Skeletal muscle satellite cell (primary cell): Measurements from ENCODE around the gene CD79A.
A peak's percentile ranks its signal among the peaks of the same experiment; 100 is the strongest.
"Not testable (repeated sequence)": the region's sequence is repeated elsewhere in the genome, so short reads cannot be mapped to it uniquely, and the experiment has no call there.

ENCODE experiments used
- H3K27me3 ChIP-seq: 2 replicates; pipeline ENCODE4 v1.7.0; 2013; ENCODE audit warnings: low read length; ENCODE audit not compliant: control insufficient read depth, insufficient read depth
- H3K36me3 ChIP-seq: 2 replicates; pipeline ENCODE4 v1.7.0; 2013; ENCODE audit warnings: mild to moderate bottlenecking, control low read depth, low read length; ENCODE audit not compliant: insufficient read depth
- H3K4me1 ChIP-seq: 2 replicates; pipeline ENCODE4 v1.7.0; 2013; ENCODE audit warnings: low read length; ENCODE audit not compliant: control insufficient read depth, insufficient read depth
- H3K4me2 ChIP-seq: 2 replicates; pipeline ENCODE4 v1.7.0; 2013; ENCODE audit warnings: mild to moderate bottlenecking, low read length
- H3K4me3 ChIP-seq: 2 replicates; pipeline ENCODE4 v1.7.0; 2013; ENCODE audit warnings: low read length
- H3K9ac ChIP-seq: 2 replicates; pipeline ENCODE4 v1.7.0; 2013; ENCODE audit warnings: mild to moderate bottlenecking, low read depth, low read length, moderate library complexity
- H3K9me3 ChIP-seq: replicated peaks from 2 replicates; pipeline ENCODE4 v1.7.0; 2013; ENCODE audit warnings: mild to moderate bottlenecking, control low read depth, low read length

CD79A gene

DNA sequence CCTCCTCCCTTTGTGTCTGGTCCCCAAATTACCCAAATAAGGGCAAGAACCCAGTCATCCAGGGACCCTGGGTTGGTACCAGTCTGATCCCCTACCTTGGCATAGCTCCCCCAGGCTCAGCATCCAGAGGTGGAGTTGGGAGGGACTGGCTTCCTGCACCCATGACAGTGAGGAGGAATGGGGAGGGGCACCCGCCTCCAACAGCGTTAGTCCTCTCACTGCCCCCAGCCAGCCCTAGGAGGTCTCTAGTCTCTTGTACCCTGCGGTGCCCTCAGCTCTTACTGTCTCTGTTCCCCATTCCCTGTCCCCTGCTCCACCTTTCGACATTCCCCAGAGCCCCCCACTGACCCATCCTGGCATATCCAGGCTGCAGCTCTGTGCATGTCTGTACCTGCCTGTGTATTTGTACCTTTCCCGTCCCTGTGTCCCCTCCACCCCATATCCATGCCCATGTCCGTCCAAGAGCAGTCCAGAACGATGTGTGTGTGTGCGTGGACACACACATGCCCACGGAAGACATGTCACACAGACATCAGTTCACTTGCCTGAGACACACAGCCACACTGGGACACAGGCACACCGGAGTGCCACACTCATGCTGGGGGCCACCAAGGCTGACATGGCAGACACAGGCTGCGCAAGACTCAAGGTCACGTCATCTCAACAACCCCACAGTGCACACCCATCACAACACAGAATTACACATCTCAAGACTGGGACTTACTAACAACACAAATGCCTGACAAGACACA is 33.3 kb downstream of the CD79A start:
- H3K9ac ChIP-seq = no peak overlapping the region
- H3K36me3 ChIP-seq = peaks cover 21% of the 10 kb centered on the region
- H3K4me2 ChIP-seq = no peak overlapping the region
- H3K4me3 ChIP-seq = no peak overlapping the region
- no peaks in the 10 kb centered on the region for H3K4me1 ChIP-seq
- no peaks in the 10 kb centered on the region for H3K9me3 ChIP-seq
- H3K27me3 ChIP-seq = peaks cover 41% of the 10 kb centered on the region

DNA sequence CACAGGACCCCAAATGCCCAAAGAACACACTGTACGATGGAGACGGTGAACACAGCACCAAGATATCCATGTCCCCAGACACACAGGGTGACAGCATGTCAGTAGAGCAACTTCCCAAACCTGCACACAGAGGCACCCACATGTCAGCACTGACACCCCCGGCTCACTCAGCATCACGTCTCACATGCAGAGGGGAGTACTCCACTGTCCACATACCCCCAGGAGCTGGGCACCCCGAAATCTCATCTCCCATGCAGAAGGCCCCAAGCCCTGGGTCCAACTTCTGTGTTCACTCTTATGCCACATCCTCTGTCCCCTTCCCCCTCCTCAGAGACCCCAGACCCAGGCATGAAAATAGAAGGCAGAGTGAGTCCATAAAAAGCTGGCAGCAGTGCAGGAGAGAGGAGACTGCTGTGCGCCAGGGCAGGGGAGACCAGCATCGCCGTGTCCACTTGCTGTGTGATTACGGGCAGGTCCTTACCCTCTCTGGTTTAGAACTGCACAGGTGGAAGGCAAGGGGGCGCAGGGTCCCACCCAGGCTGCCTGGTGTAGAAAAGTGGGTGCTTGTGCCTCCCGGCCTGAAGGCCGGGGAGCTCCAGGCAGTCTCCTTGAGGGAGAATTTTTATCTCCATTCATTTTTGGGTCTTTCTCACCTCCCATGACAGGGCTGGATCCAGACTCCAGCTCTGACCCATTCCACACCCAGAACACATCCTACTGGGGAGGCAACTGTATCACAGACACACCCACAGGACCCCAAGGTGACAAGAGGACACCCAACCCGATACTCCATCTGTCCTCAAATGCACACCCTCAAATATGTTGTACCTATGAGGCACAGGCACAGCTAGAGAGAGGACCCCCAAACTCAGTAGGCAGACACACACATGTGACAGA is 34.2 kb downstream of the CD79A start:
- peaks cover 13% of the 10 kb centered on the region for H3K36me3 ChIP-seq
- no peaks in the 10 kb centered on the region for H3K9me3 ChIP-seq
- H3K4me1 ChIP-seq = no peaks in the 10 kb centered on the region
- no peak overlapping the region for H3K4me2 ChIP-seq
- peaks cover 48% of the 10 kb centered on the region for H3K27me3 ChIP-seq
- no peak overlapping the region for H3K4me3 ChIP-seq
- H3K9ac ChIP-seq = no peak overlapping the region

GRCh38 chr19:41911889-41912731 is 35.0 kb downstream of the CD79A start:
- Histone ChIP-seq H3K36me3 (peaks cover 4% of the 10 kb centered on the region), H3K4me3 (no peak overlapping the region), H3K4me2 (no peak overlapping the region), H3K9me3 (no peaks in the 10 kb centered on the region), H3K27me3 (peaks cover 57% of the 10 kb centered on the region), H3K4me1 (no peaks in the 10 kb centered on the region), H3K9ac (no peak overlapping the region)

GRCh38 chr19:41912899-41913537 is 35.9 kb downstream of the CD79A start:
- no peaks in the 10 kb centered on the region for H3K4me1 ChIP-seq

GRCh38 chr19:41913538-41914423 is 36.7 kb downstream of the CD79A start:
- no peaks in the 10 kb centered on the region for H3K9me3 ChIP-seq
- no peaks in the 10 kb centered on the region for H3K4me1 ChIP-seq
- H3K4me2 ChIP-seq = no peak overlapping the region
- no peak overlapping the region for H3K4me3 ChIP-seq
- H3K36me3 ChIP-seq = no peaks in the 10 kb centered on the region
- no peak overlapping the region for H3K9ac ChIP-seq
- peaks cover 72% of the 10 kb centered on the region for H3K27me3 ChIP-seq

More at GRCh38 chr19:41912899-41913537, 35.9 kb downstream of the CD79A start:
- Histone ChIP-seq H3K9me3 (no peaks in the 10 kb centered on the region), H3K9ac (no peak overlapping the region), H3K4me2 (no peak overlapping the region), H3K36me3 (no peaks in the 10 kb centered on the region), H3K4me3 (no peak overlapping the region), H3K27me3 (peaks cover 65% of the 10 kb centered on the region)

- not testable (repeated sequence) for H3K9me3 ChIP-seq, H3K4me1 ChIP-seq, H3K4me2 ChIP-seq, H3K9ac ChIP-seq, H3K36me3 ChIP-seq, H3K4me3 ChIP-seq
- peaks cover 75% of the 10 kb centered on the region for H3K27me3 ChIP-seq
Observed at GRCh38 chr19:41914424-41914834, 37.4 kb downstream of the CD79A start.

DNA sequence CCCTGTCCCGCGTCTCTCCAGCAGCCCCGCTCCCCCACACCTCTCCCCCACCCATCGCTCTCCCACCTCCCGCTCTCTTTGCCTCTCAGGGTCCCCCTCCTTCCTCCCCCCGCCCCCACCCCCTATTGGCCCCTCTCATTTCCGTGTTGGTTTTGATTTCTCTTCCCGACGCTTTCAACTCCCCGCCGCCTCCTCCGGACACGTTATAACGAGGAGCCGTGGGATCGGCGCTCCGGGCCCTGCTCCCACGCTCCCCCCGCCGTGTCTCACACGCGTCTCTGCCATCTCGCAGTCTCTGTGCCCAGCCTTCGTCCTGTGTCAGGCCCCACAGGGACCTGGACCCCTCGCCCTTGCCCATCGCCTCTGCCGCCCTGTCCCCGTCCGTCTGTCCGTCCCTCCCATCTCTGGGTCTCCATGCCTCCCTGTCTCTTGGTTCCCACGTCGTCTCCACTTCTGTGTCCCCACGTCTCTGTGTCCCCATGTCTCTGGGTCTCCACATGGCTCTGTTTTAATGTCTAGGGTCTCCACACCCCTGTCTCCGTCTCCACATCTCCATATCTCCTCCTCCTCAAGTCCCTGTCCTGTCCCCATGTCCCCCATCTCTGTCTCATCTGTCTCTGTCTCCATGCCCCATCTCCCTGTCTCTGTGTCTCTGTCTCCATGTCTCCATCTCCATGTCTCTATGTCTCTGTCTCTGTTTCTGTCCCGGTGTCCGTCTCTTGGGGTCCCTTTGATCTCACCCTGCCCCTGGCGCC is 38.1 kb downstream of the CD79A start:
- Histone ChIP-seq H3K4me2 (peak overlapping the region; percentile 56), H3K9me3 (no peaks in the 10 kb centered on the region), H3K4me3 (no peak overlapping the region), H3K9ac (no peak overlapping the region), H3K4me1 (no peaks in the 10 kb centered on the region), H3K27me3 (peaks cover 81% of the 10 kb centered on the region), H3K36me3 (no peaks in the 10 kb centered on the region)

- H3K4me1 ChIP-seq = no peaks in the 10 kb centered on the region
- H3K9me3 ChIP-seq = no peaks in the 10 kb centered on the region
- H3K27me3 ChIP-seq = peaks cover 84% of the 10 kb centered on the region
- no peak overlapping the region for H3K4me3 ChIP-seq
- H3K9ac ChIP-seq = no peak overlapping the region
- H3K4me2 ChIP-seq = no peak overlapping the region
- H3K36me3 ChIP-seq = no peaks in the 10 kb centered on the region
Observed at GRCh38 chr19:41915776-41916414, 38.8 kb downstream of the CD79A start.

DNA sequence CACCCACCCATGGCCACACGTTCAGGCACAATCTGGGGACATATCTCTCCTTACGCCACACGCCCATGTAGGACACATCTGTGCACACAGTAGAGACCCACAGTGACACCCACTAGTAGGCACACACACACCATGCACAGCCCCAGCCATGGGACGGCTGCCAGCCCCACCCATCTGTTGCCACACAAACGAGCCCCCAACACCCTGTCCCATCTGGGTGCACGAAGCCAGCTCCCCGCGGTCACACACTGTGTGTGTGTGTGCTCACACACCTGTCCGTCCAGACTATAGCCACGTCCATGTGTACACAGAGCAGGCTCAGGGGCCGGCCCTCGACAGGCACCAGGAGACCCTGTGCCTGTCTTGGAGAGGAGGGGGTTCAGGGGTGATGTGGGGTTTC is 40.6 kb downstream of the CD79A start:
- Histone ChIP-seq H3K4me1 (no peaks in the 10 kb centered on the region), H3K9ac (no peak overlapping the region)

More for the DNA sequence above, 40.6 kb downstream of the CD79A start:
- no peak overlapping the region for H3K4me3 ChIP-seq
- H3K27me3 ChIP-seq = peaks cover 83% of the 10 kb centered on the region
- no peaks in the 10 kb centered on the region for H3K36me3 ChIP-seq
- no peak overlapping the region for H3K4me2 ChIP-seq
- H3K9me3 ChIP-seq = no peaks in the 10 kb centered on the region
